ENCODE measurements around the gene HDAC3.
A peak's percentile ranks its signal among the peaks of the same experiment; 100 is the strongest.

Gene HDAC3

GRCh38 chr5:141598391-141599345 lies 38.0 kb downstream of the HDAC3 start:
- no peak for DNase-seq

- DNase-seq = no peak
These were observed 38.8 kb downstream of the HDAC3 start for GRCh38 chr5:141597814-141598213.

DNA sequence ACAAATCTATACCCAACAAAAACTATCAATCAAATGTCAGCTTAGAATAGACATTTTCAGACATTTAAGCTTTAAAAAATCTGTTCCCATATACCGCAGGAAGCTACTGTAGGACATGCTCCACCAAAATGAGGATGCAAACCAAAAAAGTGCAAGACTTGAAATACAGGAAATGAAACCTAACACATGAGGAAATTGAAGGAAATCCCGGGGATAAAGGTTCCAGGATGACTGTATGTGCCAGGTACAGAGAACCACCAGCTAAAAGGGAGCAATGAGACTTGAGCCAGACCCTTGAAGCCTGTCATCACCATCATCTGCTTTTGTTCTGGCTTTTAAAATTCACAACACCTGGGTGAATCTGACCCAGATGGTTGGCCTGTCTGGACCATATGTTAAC lies 39.3 kb downstream of the HDAC3 start:
- peak; percentile 35 for DNase-seq

- DNase-seq = no peak
These were observed 39.8 kb downstream of the HDAC3 start for GRCh38 chr5:141596867-141597266.

GRCh38 chr5:141590127-141590526 lies 46.5 kb downstream of the HDAC3 start:
- no peak for DNase-seq

DNA sequence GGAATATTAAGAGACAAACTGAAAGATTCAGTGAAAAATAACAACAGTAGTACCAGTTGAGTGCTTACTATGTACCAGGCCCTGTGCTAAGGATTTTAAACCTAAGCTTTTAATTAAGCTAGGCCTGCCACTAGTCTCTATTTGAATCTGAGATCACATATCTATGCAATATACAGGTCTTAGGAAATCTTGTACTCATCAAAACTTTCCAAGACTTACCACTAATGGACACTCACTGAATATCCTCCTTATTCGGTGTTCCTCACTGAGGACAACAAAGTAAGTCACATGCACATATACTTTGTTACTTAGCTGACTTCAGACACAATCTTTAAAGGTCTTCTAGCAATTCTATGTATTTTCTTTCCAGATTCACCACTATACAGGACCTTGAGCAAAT lies 50.4 kb downstream of the HDAC3 start:
- DNase-seq = no peak

DNA sequence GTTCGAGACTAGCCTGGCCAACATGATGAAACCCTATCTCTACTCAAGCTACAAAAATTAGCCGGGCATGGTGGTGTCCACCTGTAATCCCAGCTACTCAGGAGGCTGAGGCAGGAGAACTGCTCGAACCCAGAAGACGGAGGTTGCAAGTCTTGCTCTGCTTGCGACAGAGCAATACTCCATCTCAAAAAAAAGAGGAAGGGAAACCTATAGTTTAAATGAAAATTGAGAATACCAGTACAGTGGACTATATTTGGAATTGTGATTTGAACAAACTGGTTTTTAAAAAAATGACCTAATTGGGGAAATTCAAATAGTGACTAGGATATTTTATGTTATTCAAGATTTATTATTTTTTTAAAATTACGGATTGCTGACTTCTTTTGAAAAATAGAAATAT lies 51.1 kb downstream of the HDAC3 start:
- no peak for DNase-seq

GRCh38 chr5:141574122-141574510 lies 62.5 kb downstream of the HDAC3 start:
- no peak for DNase-seq

DNA sequence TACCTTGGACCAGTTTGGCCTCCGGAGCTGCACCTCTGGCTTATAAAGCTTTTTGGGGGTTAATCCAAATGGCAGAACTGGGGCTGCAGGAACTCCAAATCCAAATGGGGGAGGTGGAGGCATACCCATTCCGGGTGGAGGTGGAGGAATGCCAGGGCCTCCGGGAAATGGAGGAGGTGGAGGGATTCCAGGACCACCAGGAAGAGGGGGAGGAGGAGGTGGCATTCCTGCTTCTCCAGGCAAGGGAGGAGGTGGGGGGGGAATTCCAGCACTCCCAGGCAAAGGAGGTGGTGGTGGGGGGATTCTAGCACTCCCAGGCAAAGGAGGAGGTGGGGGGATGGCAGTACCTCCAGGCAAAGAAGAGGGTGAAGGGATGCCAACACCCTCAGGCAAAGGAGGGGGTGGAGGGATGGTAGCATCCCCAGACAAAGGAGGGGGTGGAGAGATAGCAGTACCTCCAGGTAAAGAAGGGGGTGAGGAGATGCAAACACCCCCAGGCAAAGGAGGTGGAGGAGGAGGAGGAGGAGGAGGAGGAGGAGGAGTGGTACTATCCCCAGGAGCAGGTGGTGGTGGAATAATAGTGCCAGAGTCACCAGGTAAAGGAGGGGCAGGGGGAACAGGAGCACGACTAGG lies 63.0 kb downstream of the HDAC3 start:
- DNase-seq = no peak
